Smooth muscle cell (in vitro differentiated cells): ENCODE results near the gene TECTB. TPM values are rescaled to one million over a fixed set of nuclear protein-coding genes. Genes with fewer than 3 reads are reported as not detected.

Experiments used
- DNase-seq: peaks from one replicate; lab custom pipeline; 2025; ENCODE audit not compliant: unreplicated experiment; lab: John Stamatoyannopoulos, UW
- H2AFZ ChIP-seq: fragments of 200-600 bp; sonication (generic); 2 replicates; pipeline ENCODE4 v1.6.0; 2016; ENCODE audit warnings: antibody characterized with exemption, low read depth, mild to moderate bottlenecking
- H3F3A ChIP-seq: fragments of 200-600 bp; sonication (generic); 2 replicates; pipeline ENCODE4 v1.6.0; 2017; ENCODE audit warnings: antibody characterized with exemption, low read depth
- H3K27ac ChIP-seq: fragments of 200-600 bp; sonication (generic); 2 replicates; pipeline ENCODE4 v1.5.1; 2016; ENCODE audit warnings: low read depth, mild to moderate bottlenecking
- H3K27me3 ChIP-seq: fragments of 200-600 bp; sonication (generic); 2 replicates; pipeline ENCODE4 v1.6.1; 2016; ENCODE audit warnings: low read depth, mild to moderate bottlenecking
- H3K36me3 ChIP-seq: fragments of 200-600 bp; sonication (generic); 2 replicates; pipeline ENCODE4 v1.5.1; 2016; ENCODE audit warnings: low read depth
- H3K4me1 ChIP-seq: fragments of 200-600 bp; sonication (generic); 2 replicates; pipeline ENCODE4 v1.5.1; 2016; ENCODE audit warnings: low read depth
- H3K4me2 ChIP-seq: fragments of 200-600 bp; sonication (generic); 2 replicates; pipeline ENCODE4 v1.6.0; 2016; ENCODE audit warnings: mild to moderate bottlenecking
- H3K4me3 ChIP-seq: fragments of 200-600 bp; sonication (generic); 2 replicates; pipeline ENCODE4 v1.5.1; 2016; ENCODE audit warnings: mild to moderate bottlenecking
- H3K79me2 ChIP-seq: fragments of 200-600 bp; sonication (generic); 2 replicates; pipeline ENCODE4 v1.6.0; 2016; ENCODE audit warnings: low read depth, mild to moderate bottlenecking
- H3K9ac ChIP-seq: fragments of 200-600 bp; sonication (generic); 2 replicates; pipeline ENCODE4 v1.6.0; 2016; ENCODE audit warnings: low read depth
- H3K9me3 ChIP-seq: fragments of 200-600 bp; sonication (generic); replicated peaks from 2 replicates; pipeline ENCODE4 v1.5.1; 2016; ENCODE audit warnings: low read depth
- H4K20me1 ChIP-seq: fragments of 200-600 bp; sonication (generic); 2 replicates; pipeline ENCODE4 v1.6.0; 2016; ENCODE audit warnings: low read depth
- WGBS: methylation state at CpG from one replicate; pipeline ENCODE4 v1.1.7; 2016; ENCODE audit warnings: low lambda C conversion rate; 5-methylcytosine and 5-hydroxymethylcytosine counted together
- polyA plus RNA-seq: library from polyadenylated mRNA; unstranded; fragments of >200 nt; fragmentation: Nextera tagmentation; extraction: Ambion mirVana; gene quantifications from 2 replicates; pipeline ENCODE4 v1.2.1, GENCODE V29; 2016
- total RNA-seq: library from RNA; depleted of rRNA; stranded (reverse); fragments of >200 nt; gene quantifications from 2 replicates; pipeline ENCODE4 v1.2.3, GENCODE V29; 2014
- TF ChIP-seq, protein P1 (sequence below): fragments of 200-600 bp; sonication (generic); IDR thresholded peaks from 2 replicates; pipeline ENCODE4 v1.5.1; 2017; ENCODE audit warnings: borderline replicate concordance, mild to moderate bottlenecking, antibody characterized with exemption; ENCODE audit not compliant: insufficient read depth, poor library complexity, severe bottlenecking

Gene TECTB
- total and polyA plus RNA-seq, 2 experiments from 2014 or later = not detected

DNA sequence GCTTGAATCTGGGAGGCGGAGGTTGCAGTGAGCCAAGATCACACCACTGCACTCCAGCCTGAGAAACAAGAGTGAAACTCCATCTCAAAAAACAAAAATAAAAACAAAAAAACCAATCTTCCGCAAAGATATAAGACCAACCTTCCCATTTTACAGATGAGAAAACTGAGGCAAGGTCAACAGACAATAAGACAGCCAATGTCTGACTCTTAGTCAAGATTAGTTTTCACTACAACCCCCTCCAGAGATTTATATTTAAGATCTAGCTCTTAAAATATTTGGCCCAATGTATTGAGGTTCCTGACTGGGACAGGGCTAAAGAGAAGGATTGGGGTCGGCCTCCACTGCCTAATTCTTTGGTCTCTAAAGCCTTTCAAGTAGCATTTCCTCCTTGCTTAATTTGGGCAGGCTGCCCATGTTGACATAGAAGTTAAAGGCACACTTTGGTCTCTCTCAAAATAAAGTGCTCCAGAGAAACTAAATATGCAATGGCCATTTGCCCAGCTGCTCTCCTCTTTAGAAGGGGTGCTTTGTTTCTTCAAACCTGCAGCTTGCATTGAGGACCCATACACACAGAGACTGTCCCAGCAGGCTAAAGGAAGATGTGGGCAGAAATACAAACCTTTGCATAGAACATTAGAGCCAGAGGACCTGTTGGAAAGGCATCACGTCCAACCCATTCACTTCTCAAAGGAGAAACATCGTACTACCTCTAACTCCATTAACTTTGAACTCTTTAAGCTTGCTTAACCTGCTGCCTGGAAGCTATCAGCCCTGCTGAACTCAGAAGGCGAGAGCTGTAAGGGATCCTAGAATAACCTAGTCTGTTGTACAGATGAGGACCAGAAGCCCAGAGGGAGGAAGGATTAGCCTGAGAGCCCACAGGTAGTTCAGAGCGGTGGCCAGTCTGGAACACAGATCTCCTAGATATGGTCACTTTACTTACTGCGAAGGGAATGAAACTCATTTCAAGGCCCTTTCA, 3.9 kb downstream of the TECTB start:
- Histone ChIP-seq H3F3A (no peaks in the 10 kb centered on the region), H3K27me3 (no peaks in the 10 kb centered on the region), H3K27ac (no peak overlapping the region), H3K9me3 (no peaks in the 10 kb centered on the region), H3K9ac (no peak overlapping the region), H3K36me3 (no peaks in the 10 kb centered on the region), H3K4me1 (peaks cover 3% of the 10 kb centered on the region), H3K4me3 (no peak overlapping the region), H2AFZ (no peak overlapping the region), H3K4me2 (no peak overlapping the region), H3K79me2 (no peaks in the 10 kb centered on the region), H4K20me1 (no peaks in the 10 kb centered on the region)
- WGBS = 79% methylated on average over 8 of the region's 8 CpGs
- TF ChIP-seq, protein P1, sequence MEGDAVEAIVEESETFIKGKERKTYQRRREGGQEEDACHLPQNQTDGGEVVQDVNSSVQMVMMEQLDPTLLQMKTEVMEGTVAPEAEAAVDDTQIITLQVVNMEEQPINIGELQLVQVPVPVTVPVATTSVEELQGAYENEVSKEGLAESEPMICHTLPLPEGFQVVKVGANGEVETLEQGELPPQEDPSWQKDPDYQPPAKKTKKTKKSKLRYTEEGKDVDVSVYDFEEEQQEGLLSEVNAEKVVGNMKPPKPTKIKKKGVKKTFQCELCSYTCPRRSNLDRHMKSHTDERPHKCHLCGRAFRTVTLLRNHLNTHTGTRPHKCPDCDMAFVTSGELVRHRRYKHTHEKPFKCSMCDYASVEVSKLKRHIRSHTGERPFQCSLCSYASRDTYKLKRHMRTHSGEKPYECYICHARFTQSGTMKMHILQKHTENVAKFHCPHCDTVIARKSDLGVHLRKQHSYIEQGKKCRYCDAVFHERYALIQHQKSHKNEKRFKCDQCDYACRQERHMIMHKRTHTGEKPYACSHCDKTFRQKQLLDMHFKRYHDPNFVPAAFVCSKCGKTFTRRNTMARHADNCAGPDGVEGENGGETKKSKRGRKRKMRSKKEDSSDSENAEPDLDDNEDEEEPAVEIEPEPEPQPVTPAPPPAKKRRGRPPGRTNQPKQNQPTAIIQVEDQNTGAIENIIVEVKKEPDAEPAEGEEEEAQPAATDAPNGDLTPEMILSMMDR = no peak
- no peak for DNase-seq

DNA sequence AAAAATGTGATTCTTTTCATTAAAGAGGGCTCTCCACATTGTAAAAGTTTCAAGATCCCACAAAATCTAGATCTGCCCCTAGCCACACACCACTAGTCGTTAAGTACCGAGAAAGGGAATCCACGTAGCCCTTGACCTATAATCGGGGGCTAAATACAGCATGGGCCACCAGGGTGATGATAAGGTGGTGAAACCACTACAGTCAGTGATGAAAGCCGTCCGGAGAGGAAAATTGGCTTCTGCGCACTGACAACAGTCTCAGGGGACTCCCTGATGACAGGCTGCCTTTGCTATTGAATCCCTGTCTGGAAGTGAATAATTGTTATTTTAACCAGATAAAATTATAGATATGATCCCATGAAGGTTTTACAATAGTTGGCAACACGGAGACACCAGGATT, 4.6 kb downstream of the TECTB start:
- Histone ChIP-seq H3K4me2 (no peak overlapping the region), H3K4me3 (no peak overlapping the region), H3K79me2 (no peaks in the 10 kb centered on the region), H3K27ac (no peak overlapping the region), H3K9me3 (no peaks in the 10 kb centered on the region), H3K9ac (no peak overlapping the region), H3K36me3 (no peaks in the 10 kb centered on the region), H3K27me3 (no peaks in the 10 kb centered on the region), H4K20me1 (no peaks in the 10 kb centered on the region), H2AFZ (no peak overlapping the region), H3F3A (no peaks in the 10 kb centered on the region), H3K4me1 (peaks cover 3% of the 10 kb centered on the region)
- WGBS = 88% methylated on average over 8 of the region's 8 CpGs
- no peak for DNase-seq
- TF ChIP-seq, protein P1 = no peak

DNA sequence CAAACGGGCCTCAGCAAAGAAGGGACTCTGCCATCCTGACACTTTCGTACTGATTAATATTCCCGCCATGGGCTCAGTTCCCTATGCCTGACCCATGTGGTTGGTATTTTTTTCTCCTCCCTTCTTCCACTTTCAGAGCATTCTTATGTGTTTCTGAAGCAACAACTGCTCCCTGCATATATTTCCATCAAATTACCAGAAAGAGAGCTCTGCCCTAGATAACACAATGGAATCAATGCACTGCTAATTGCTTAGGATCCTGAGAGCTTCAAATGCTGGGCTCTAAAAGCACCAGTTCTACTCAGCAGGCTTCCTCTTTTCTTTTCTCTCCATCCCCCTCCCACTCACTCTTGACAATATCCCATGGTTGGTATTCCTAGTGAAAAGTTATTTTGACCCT, 5.3 kb downstream of the TECTB start:
- Histone ChIP-seq H3K4me3 (no peak overlapping the region), H3K36me3 (no peaks in the 10 kb centered on the region), H3F3A (no peaks in the 10 kb centered on the region), H3K4me1 (peaks cover 3% of the 10 kb centered on the region), H2AFZ (no peak overlapping the region), H4K20me1 (no peaks in the 10 kb centered on the region), H3K27me3 (no peaks in the 10 kb centered on the region), H3K4me2 (no peak overlapping the region), H3K9ac (no peak overlapping the region), H3K27ac (no peak overlapping the region), H3K79me2 (no peaks in the 10 kb centered on the region), H3K9me3 (no peaks in the 10 kb centered on the region)
- 87% methylated on average over 3 of the region's 3 CpGs for WGBS
- TF ChIP-seq, protein P1 = no peak
- DNase-seq = no peak
